GM18498 (cell line): ENCODE data around the gene ZBTB20.

Source experiments
- ATAC-seq: cut with Tn5 transposase; IDR thresholded peaks from one replicate; pipeline ENCODE4 v1.9.1; 2021; ENCODE audit warnings: mild to moderate bottlenecking, moderate library complexity; ENCODE audit not compliant: unreplicated experiment

Gene ZBTB20

DNA sequence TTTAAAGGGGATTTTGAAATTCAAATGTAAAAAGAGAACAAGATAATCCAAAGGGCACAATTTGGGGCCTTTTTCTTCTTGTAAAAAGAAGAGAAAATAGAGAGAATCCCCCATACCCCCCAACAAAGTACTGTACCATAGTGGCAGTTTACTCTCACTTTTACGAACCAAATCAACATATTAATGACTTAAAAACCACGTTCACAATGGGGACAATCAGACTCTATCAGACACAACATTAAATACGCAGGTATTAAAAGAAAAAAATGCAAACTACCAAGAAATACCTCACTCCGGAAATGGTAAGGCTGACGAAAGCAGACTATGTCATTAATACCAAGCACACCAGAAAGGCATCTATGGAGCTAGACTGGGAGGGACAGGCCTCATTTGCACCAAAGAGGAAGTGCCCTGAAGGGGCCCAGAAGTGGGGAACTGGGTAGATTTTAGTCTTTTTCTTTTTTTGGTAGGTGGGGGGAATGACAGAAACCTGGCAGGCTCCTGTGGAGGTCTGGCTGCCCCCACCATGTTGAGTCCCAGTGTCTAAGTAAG is 719.0 kb downstream of the ZBTB20 start:
- ATAC-seq, result peak; percentile 90

DNA sequence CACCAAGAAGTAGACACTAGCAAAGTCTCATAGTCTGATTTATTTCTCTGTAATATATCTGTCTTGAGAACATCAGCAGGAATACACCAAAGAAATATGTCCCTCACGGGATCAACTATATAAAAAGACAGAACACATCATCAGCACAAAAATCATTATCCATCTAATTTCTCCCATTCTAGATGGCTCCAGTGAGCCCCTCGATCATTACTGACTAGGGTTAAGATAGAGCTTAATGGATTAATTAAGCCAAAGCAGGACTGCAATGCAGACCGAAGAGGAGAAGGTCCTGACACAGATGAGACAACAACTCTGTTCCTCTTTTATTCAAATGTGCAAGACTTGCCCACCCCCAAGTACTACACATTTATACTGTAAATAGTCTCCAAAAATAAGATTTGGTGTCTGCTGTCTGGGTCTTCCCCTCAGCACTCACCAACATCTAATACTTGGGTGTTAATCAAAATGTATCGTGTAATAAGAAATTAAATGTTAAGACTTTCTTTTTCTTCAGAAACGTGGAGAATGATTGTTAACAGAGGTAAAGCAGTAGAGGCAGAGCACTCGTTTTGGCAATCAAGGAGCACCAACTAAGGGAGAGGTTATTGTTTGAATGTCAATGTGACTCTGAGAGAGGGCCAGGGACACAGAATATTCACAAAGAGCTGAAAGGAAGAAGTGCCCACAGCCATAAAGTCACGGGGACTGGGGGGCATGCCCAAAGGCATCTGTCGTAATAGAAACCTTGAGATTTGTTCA is 719.6 kb downstream of the ZBTB20 start:
- peak; percentile 24 for ATAC-seq

DNA sequence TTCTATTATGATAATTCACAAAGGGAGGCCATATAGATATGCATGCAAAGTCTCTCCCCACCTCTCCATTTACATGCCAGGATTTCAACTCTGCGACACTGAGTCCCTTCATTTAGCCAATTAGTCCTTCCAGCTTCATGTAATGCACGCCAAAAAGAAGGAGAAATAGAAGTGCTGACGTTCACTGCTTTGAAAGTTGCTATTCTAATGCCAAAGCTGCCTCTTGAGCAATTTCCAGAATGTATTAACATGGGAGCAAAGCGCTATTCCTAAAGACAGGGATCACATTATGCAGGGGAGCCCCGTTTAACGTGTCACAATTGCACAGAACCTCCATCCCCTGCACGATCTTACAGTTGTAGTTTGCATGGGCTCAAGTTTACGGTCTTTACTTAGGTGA is 722.8 kb downstream of the ZBTB20 start:
- no peak for ATAC-seq

DNA sequence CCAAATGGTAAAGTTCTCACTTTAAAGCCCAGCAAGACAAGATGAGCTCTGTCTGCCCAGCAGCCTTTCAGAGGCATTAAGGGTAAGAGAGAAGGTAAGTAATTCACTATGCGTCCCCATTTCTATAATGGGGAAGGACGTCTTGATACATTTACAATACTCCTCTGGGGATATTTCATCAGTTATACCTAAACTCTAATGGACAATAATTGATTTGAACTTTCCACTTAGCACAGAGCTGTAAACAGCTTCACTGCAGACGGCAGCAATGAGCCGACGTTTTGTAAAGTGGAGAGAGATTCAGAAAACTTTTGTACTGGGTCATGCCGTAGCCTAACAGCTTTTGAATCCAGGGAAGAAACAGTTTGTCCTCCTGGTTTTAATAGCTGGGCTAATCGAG is 725.9 kb downstream of the ZBTB20 start:
- no peak for ATAC-seq

DNA sequence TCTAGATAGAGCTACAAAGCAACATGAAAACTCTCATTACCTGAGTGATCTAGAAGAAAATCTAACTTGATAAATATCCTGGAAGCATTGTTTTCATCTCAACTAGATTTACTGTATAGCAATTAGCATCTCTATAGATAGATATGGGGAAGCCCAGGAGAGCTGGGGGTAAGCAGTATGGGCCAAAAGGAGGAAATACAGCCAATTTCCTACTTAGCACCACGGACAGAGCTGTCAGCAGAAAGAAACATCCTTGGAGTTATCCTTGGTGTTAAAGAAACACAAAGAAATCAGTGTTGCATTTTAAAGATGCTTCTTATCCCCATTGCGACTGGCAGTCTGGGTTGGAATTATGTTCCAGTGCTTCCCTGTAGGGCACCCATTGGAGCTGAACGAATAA is 727.0 kb downstream of the ZBTB20 start:
- no peak for ATAC-seq

DNA sequence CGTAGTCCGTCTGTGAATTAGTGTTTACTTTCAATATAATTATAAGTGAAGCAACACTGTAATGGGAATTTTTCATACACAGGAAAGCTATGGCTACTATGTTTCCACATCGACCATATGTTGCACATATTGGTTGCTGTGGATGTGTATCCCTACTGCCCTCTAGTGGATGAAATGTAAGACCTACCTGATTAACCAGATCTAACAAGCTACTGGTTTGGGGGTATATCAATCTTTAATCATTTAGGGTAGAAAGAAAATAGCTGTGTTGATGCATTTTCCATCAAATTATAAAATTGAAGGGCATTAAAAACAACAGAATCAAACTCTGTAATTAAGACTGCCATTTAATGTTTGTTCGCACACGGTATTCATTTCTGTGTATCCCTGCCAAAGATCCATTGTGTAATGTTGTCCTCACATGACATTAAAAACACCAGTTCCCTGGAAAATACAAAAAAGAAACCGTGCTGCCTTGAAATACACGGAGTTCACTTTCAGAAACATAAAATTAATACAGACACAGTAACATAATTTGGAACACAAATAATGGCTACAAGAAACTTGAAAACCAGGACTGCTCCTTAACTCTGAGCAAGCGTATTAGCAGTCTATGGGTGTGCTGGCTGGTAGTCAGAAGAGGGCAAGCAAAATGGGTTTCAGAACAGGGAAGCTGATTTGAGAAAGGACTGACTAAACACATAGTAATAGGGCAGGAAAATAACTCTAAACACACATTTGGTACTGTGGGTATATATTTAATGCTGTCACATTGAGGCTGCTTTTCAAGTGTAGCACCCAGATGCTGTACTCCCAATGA is 728.2 kb downstream of the ZBTB20 start:
- ATAC-seq, result peak; percentile 69

DNA sequence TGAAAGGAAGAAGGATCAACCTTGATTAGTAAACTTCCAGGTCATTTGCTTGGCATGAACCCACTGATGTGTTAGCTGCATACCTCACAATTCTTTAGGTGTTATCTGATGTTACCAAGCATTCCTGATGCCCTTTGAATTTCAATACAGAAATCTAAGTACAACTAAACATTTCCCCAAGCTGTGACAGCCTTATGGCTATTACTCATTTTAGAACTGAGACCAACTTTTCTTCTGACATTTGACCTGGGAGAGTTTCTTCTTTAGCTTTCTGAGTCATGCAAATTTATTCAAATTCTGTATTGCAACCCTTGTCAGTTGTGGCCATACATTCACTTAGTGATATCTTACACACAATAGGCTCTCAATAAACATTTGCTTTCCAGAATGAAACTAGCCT is 729.0 kb downstream of the ZBTB20 start:
- ATAC-seq, result peak; percentile 78

DNA sequence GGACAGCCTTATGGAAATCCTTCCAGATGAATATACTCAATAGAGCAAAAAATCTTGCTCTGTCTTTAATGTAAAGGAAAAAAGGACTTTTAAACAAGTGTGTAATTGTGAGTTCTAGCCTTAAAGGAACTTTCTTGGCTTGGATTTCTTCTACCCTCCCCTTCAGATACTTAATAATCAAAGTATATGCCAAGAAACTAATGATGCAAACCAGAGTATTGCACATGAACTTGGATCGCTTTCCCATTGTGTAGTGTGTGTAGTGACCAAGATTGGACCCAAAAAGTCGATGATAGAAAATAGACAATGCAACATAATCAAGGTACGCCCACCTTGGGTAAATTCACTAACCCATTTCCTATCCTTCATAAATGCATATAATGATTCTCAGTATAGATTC is 729.4 kb downstream of the ZBTB20 start:
- no peak for ATAC-seq

DNA sequence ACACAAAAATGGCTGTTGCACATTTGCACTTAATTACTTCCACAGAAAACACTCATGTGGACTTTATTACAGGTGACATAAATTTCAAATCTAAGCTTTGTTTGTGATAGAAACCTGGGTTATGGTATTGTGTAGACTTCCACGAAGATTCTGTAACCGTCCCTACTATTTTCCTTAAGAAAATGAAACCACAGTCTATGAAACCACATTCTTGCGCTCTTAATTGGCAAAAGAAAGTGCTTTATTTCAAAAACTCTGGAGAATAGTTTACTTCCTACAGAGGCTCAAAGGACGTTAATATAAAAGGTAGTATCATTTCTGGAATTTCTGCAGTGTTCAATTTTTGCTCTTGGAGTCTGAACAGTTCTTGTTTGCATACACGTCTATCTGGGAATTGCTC is 729.8 kb downstream of the ZBTB20 start:
- no peak for ATAC-seq

DNA sequence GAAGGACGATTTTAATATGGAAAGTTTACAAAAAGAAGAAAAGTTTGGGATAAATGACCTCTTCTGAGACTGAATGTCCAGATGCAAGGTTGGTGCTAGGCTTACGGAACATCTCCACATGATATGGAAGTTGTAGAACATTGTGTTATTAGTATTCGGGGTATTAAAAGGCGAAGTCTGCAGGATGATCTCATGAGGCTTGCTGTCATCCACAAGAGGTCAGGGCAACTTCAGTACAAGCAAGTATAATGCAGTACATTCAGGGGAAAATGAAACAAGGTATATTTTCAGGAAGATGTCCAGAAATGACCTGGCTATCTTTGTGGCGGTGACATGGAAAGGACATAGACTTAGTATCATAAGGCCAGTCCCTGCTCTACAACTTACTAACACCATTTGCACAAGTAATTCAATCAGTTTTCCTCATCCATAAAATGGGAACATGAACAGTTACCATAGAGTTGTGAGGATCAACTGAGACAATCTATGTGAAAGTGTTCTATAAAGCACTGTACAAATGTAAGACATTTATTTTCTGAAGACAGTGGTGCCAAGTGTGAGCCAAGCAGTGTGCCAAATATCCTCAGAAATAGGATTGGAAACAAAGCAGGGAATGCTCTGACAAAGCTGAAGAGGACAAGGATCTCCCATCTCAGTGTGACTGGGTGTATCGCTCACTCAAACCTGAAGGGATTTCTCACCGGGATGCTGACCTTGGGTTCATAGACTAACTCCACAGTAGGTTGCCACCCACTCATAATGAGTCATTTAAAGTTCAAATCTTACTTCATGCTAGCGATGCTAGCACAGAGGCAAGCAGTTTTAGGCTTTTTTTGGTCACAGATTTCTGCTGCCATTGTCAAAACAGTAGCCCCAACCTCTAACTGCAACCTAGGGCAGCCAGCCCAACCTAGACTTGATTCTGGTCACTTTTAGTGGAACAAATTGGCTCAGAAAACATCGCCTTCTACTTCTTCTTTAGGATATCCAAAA is 735.0 kb downstream of the ZBTB20 start:
- ATAC-seq, result no peak

DNA sequence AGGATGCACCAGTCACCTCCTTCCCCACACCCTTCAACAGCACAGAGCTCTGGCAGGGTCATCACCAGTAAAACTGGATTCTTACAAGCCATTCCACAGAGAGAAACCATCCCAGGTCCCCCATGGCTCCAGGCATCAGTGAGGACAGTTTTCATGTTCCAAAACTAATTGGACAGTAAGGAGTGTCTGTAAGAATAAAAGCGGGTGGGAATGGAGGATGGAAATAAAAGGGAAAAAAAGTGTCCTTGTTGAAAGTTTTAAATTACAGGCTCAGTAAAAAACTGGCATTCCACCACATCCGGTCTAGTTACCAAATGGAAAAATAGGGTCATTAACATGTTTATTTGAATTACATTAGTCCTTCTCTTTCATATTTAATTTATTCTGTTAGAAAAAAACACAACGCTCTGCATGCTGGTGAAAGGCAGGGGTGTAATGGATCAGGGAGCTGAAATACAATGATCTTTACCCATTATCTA is 735.9 kb downstream of the ZBTB20 start:
- no peak for ATAC-seq

DNA sequence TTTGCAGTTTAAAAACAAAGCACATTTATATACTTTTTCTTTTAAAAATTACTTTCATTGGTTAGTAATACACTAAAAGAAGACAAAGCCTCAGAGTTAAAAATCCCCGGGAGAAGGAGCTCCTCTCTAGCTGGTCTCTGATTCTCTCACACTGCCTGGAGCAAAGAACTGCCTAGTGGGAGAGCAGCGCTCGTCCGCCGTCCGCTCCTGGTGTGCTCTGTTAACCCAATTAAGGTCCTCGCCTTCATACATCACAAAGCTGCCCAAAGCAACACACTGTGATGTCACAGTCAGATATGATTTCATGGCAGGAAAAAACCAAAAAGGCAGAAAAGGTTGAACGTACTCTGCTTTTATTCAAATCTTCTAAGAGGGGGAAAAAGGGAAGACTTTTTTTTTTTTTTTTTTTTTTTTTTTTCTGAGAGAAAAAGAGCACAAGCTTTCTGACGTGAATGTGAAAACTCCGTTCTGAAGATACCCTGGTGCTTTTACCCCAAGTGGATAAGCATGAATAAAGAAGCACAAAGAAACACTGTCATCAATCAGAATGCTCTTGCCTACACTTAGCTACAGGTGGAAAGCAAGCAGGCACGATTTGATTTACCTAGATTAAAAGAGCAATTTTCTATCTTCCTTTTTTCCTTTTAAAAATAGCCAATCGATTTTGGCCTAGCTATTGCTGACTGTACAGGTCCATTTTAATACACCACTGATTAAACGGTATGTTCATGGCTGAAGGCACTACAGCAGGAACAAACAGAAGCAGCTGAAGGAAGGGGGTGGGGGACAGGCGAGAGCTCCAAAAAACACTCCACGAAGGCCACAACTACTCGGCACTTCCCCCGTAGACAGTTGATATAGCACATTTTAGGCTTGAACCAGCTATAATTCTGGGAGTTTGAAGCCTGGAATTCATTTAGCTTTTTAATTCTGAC is 738.1 kb downstream of the ZBTB20 start:
- ATAC-seq, result no peak

DNA sequence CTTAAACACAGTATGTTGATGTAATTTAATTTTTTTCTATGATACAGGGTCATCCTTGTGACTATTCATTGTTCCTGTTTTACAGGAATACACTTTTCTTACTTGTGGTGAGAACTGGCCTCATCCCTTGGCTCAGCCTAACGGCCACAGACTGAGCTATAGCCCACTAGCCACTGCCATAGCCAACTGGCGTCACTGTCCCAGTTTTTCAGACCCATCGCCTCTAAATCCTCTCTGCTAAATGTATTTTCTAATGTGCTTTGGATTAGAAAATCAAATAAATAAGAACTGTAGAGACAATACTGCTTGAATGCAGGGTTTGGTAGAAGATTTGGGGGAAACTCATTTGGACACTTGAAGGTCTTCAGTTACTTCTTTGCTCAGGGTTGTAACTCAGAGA is 740.2 kb downstream of the ZBTB20 start:
- no peak for ATAC-seq

DNA sequence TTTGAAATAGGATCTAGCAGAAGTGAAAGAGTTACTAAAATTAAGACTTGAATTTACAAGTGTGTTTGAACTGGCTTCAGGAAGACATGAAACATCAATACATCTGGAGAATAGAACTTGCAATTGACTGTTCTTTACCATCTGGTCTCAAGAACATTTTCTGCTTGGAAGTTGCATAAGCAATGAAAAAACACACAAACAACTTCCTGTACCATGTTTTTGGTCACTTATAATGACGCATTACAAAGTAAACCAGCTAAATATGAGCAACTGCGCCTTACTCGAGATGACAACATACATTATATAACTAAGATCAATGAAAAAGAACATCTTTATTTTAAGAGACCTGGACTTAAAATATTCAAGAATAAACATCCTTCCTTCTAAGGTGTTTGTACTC is 740.8 kb downstream of the ZBTB20 start:
- no peak for ATAC-seq

DNA sequence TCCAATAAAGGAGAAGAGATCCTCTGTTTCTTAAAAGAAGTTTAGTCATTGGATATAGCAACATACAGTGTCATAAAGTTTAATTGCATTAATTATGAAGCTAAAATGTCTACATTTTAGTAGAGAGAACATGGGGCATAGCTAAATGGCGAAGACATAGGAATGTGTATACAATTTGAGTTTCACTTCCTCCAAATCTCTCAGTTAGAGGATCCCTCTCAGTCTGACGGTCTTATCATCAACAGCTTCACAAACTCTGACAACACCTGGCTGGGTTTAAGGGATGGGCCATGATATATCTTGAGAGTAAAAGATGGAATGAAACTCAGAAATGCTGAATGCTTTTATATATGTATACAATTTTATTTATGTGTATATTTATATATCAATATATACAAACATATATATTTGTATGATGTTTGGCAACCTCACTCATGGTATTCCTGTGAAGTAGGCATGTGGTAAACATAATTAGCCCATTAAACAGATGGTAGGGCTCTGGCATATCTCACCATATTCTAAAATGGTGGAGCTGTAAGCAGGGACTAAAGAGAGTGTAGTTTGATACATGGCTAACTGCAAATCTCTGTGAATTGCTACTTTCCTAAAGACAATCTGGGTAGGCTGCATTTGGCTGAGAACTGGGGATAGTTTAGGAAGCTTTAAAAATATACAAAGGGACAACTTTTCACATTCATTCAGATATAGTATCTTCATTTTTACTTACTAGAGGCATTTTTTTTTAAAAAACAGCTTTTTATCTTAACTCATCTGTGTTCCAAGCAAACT is 741.7 kb downstream of the ZBTB20 start:
- ATAC-seq, result peak; percentile 74

DNA sequence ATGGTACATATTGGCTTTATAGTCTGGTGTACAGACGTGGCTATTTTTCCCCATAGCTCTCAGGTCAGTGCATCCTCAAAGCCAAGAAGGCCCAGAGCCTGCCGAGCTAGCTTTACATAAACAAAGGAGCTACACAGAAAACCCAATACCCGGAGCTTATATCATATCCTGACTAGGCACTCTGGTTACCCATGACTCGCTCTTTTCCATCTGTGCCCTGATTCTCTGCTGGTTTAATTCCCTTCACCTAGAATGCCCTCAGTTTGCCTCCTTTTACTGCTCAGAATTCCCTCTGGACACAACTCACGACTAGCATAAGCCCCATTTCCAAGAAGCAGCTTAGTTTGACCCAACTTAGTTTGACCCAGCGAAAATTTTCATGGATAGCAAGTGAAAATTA is 742.5 kb downstream of the ZBTB20 start:
- no peak for ATAC-seq

DNA sequence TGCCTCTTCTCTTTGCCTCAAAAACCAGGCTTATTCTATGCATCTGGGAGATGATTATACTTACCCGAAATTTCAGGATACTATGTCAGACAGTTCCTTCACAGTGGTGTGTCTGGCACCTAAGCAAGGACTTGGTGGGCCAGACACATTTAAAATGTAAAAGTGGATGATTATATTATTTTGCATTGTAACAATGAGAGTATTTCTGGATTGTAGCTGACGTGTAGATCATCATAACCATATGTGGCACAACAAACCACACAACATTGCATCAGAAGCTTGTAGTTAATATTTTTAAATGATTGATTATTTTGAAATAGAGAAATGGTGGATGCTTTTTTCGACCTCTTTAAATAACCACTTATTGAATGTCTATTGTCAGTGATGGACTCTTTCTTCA is 744.2 kb downstream of the ZBTB20 start:
- ATAC-seq, result no peak

DNA sequence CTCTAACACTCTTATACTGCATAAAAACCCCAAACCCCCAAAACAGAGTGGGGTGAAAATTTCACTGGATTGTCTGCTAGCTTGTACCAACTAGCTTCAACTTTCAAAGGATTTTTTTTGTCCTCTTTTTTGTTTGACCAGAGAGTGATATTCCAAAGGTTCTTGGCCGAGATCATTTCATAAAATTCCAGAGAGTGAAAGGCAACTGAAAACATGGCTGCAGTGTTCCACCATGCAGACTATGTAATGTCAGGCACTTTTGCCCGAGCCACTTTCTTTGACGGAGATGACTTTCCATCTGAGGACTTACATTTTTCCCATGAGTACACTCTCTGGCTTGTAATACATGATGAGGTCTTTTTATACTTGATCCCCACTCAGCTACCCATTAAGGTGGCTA is 745.7 kb downstream of the ZBTB20 start:
- no peak for ATAC-seq

DNA sequence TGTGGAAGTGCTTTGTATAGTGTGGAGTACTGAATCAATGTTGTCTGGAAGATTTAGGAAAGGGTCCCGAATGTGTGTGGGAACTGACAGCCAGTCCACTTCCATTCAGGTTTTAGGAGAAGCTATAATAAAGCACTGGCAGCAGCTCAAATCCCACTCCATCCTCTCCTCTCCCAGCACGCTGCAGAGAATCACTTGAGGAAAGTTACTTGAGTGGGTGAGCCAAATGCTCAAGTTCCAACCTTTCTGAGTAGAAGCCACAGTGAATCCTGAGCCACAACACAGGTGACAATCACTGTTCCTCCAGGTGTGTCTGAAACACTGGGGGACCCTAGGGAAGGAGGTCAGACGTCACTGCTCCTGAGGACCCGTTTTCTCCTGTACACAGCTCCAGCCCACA is 746.7 kb downstream of the ZBTB20 start:
- no peak for ATAC-seq
